IMR-90 (cell line): ENCODE measurements around the gene TAL1. TPM values are rescaled to one million over a fixed set of nuclear protein-coding genes. Genes with fewer than 3 reads are reported as not detected.

ENCODE experiments used
- ATAC-seq: fragments of 200-7000 bp; cut with Tn5 transposase; 2 replicates; pipeline ENCODE4 v1.9.1; 2020; ENCODE audit warnings: low read depth, mild to moderate bottlenecking, moderate library complexity
- BruUV-seq: library from RNA; stranded (reverse); fragments of 400-500 nt; replicated peaks from 2 replicates; lab custom pipeline; 2021; lab: Mats Ljungman, UMichigan
- CTCF ChIA-PET: fragments of 300-600 bp; formaldehyde crosslinking; extraction: SDS; loops from one replicate; lab custom pipeline; 2021; ENCODE audit warnings: antibody characterized with exemption; lab: Yijun Ruan, JAX
- POLR2A ChIA-PET: fragments of 300-600 bp; sonication (Branson Sonifier 250); formaldehyde crosslinking; loops from one replicate; lab custom pipeline; 2022; ENCODE audit warnings: antibody characterized with exemption; ENCODE audit not compliant: unreplicated experiment; lab: Charles Lee
- DNase-seq: peaks from one replicate; pipeline ENCODE4 v3.0.0; 2013
- H2AFZ ChIP-seq: replicated peaks from 2 replicates; pipeline ENCODE3; 2013; ENCODE audit warnings: low read length, mild to moderate bottlenecking; ENCODE audit not compliant: poor library complexity
- H2AK5ac ChIP-seq: 2 replicates; pipeline ENCODE4 v1.6.1; 2013; ENCODE audit warnings: low read depth, low read length, inconsistent platforms
- H2AK9ac ChIP-seq: replicated peaks from 2 replicates; pipeline ENCODE3; 2013; ENCODE audit warnings: mild to moderate bottlenecking, low read depth, low read length, moderate library complexity; ENCODE audit not compliant: poor library complexity
- H2BK120ac ChIP-seq: 2 replicates; pipeline ENCODE4 v1.6.1; 2013; ENCODE audit warnings: low read depth, low read length, inconsistent platforms
- H2BK15ac ChIP-seq: 3 replicates; pipeline ENCODE4 v1.6.1; 2013; ENCODE audit warnings: low read depth, low read length, inconsistent platforms
- H2BK20ac ChIP-seq: 2 replicates; pipeline ENCODE4 v1.6.1; 2013; ENCODE audit warnings: low read depth, mild to moderate bottlenecking, inconsistent platforms, low read length, moderate library complexity
- H2BK5ac ChIP-seq: 2 replicates; pipeline ENCODE4 v1.6.1; 2013; ENCODE audit warnings: mild to moderate bottlenecking, low read depth, low read length, inconsistent platforms; ENCODE audit not compliant: poor library complexity, severe bottlenecking
- H3K14ac ChIP-seq: replicated peaks from 2 replicates; pipeline ENCODE4 v1.6.1; 2013; ENCODE audit warnings: low read depth, low read length, inconsistent platforms
- H3K18ac ChIP-seq: 2 replicates; pipeline ENCODE4 v1.6.1; 2013; ENCODE audit warnings: low read depth, low read length, control low read depth
- H3K23ac ChIP-seq: 2 replicates; pipeline ENCODE4 v1.6.1; 2013; ENCODE audit warnings: low read depth, low read length, inconsistent platforms
- H3K27ac ChIP-seq: 2 replicates; pipeline ENCODE4 v1.5.1; 2013; ENCODE audit warnings: mild to moderate bottlenecking, control low read depth, low read length; ENCODE audit not compliant: insufficient read depth
- H3K27me3 ChIP-seq: 2 replicates; pipeline ENCODE4 v1.6.1; 2013; ENCODE audit warnings: low read length; ENCODE audit not compliant: control insufficient read depth, insufficient read depth
- H3K36me3 ChIP-seq: 2 replicates; pipeline ENCODE4 v1.6.1; 2013; ENCODE audit warnings: low read length, mixed read lengths; ENCODE audit not compliant: control insufficient read depth, insufficient read depth
- H3K4ac ChIP-seq: 2 replicates; pipeline ENCODE4 v1.6.1; 2013; ENCODE audit warnings: low read depth, low read length, inconsistent platforms
- H3K4me1 ChIP-seq: 2 replicates; pipeline ENCODE4 v1.6.1; 2013; ENCODE audit warnings: low read length, mixed read lengths; ENCODE audit not compliant: control insufficient read depth, insufficient read depth
- H3K4me2 ChIP-seq: 2 replicates; pipeline ENCODE4 v1.6.1; 2013; ENCODE audit warnings: low read depth, mild to moderate bottlenecking, control low read depth, low read length, moderate library complexity
- H3K4me3 ChIP-seq: 2 replicates; pipeline ENCODE4 v1.5.1; 2013; ENCODE audit warnings: low read depth, mild to moderate bottlenecking, control low read depth, low read length, moderate library complexity; ENCODE audit not compliant: insufficient read depth
- H3K56ac ChIP-seq: 2 replicates; pipeline ENCODE4 v1.6.1; 2013; ENCODE audit warnings: low read length, inconsistent platforms; ENCODE audit not compliant: insufficient read depth; ENCODE audit errors: extremely low read depth
- H3K79me1 ChIP-seq, 2 experiments: 2 replicates each; pipeline ENCODE4 v1.6.1; 2013; ENCODE audit warnings: low read length in 2 of 2, inconsistent platforms in 1 of 2, low read depth in 1 of 2
- H3K9ac ChIP-seq: 2 replicates; pipeline ENCODE4 v1.6.1; 2013; ENCODE audit warnings: low read depth, low read length, control low read depth
- H3K9me1 ChIP-seq: 2 replicates; pipeline ENCODE4 v1.6.1; 2013; ENCODE audit warnings: low read length, inconsistent platforms; ENCODE audit not compliant: insufficient read depth
- H3K9me3 ChIP-seq: 2 replicates; pipeline ENCODE4 v1.6.1; 2013; ENCODE audit warnings: low read length; ENCODE audit not compliant: control insufficient read depth, insufficient read depth
- H4K20me1 ChIP-seq: 2 replicates; pipeline ENCODE4 v1.6.1; 2013; ENCODE audit warnings: low read length, inconsistent platforms; ENCODE audit not compliant: insufficient read depth
- H4K5ac ChIP-seq: 2 replicates; pipeline ENCODE4 v1.6.1; 2013; ENCODE audit warnings: mild to moderate bottlenecking, low read depth, low read length, control low read depth
- H4K8ac ChIP-seq, 2 experiments: 2 replicates each; pipeline ENCODE4 v1.6.1; 2013; ENCODE audit warnings: low read depth in 2 of 2, low read length in 2 of 2, control low read depth in 1 of 2, inconsistent platforms in 1 of 2
- H4K91ac ChIP-seq: 2 replicates; pipeline ENCODE4 v1.6.1; 2013; ENCODE audit warnings: low read depth, low read length, inconsistent platforms; ENCODE audit not compliant: insufficient read depth
- CEBPB ChIP-seq: IDR thresholded peaks from 2 replicates; pipeline ENCODE4 v1.6.1; 2012; ENCODE audit warnings: low read depth, low read length, improper control_type of control experiment
- FOS ChIP-seq: fragments of 150-350 bp; IDR thresholded peaks from 2 replicates; pipeline ENCODE4 v1.6.1; 2016; ENCODE audit warnings: low read depth, low read length
- MAFK ChIP-seq: IDR thresholded peaks from 2 replicates; pipeline ENCODE4 v1.6.1; 2012; ENCODE audit warnings: low read depth, low read length, improper control_type of control experiment
- MXI1 ChIP-seq: IDR thresholded peaks from 2 replicates; pipeline ENCODE4 v1.6.1; 2012; ENCODE audit warnings: low read depth, mild to moderate bottlenecking, low read length, moderate library complexity, borderline replicate concordance
- NFE2L2 ChIP-seq: fragments of 150-350 bp; IDR thresholded peaks from 2 replicates; pipeline ENCODE4 v1.6.1; 2016; ENCODE audit warnings: low read depth, mild to moderate bottlenecking, low read length
- RFX5 ChIP-seq: IDR thresholded peaks from 2 replicates; pipeline ENCODE4 v1.8.0; 2012; ENCODE audit warnings: low read depth, mild to moderate bottlenecking, low read length, moderate library complexity
- SMC3 ChIP-seq: fragments of 150-350 bp; IDR thresholded peaks from 2 replicates; pipeline ENCODE4 v1.6.1; 2016; ENCODE audit warnings: low read depth, mild to moderate bottlenecking, antibody characterized with exemption, low read length, moderate library complexity
- WGBS, 2 experiments: methylation state at CpG; one replicate each; pipeline versions ENCODE4 v1.1.5 to v1.1.7; 2013; ENCODE audit warnings: missing lambda C conversion rate in 2 of 2; ENCODE audit not compliant: insufficient read length in 1 of 2; ENCODE audit errors: extremely low coverage in 2 of 2; 5-methylcytosine and 5-hydroxymethylcytosine counted together
- dilution Hi-C: fragments of 300-500 bp; cut with HindIII; formaldehyde crosslinking; loops from one replicate; pipeline ENCODE4 v1.14.3; 2018; ENCODE audit warnings: low sequenced_read_pairs; ENCODE audit not compliant: unreplicated experiment
- in situ Hi-C: fragments of 300-500 bp; cut with MboI; formaldehyde crosslinking; loops from 3 replicates; pipeline ENCODE4 v1.14.3; 2019; ENCODE audit warnings: low sequenced_read_pairs, inconsistent platforms, mixed read lengths
- intact Hi-C: fragments of 100-400 bp; cut with micrococcal nuclease; formaldehyde crosslinking; loops from 2 replicates; pipeline ENCODE4 v1.10.0; 2022
- polyA plus RNA-seq, 3 experiments: library from polyadenylated mRNA; depleted of rRNA; stranded (reverse); fragments of >200 nt; gene quantifications; 2 replicates each; pipeline ENCODE4 v1.2.3, GENCODE V29; 2012; ENCODE audit warnings: low replicate concordance in 1 of 3
- total RNA-seq: library from RNA; depleted of rRNA; stranded (reverse); fragments of >200 nt; gene quantifications from 2 replicates; pipeline ENCODE4 v1.2.3, GENCODE V29; 2012
- TF ChIP-seq, protein P1 (sequence below): fragments of 150-350 bp; IDR thresholded peaks from 2 replicates; pipeline ENCODE4 v1.6.1; 2017; ENCODE audit warnings: mild to moderate bottlenecking, antibody characterized with exemption, low read length, low read depth
- TF ChIP-seq, protein P2 (sequence below): fragments of 150-350 bp; IDR thresholded peaks from 2 replicates; pipeline ENCODE4 v1.6.1; 2016; ENCODE audit warnings: low read depth, mild to moderate bottlenecking, low read length, moderate library complexity, borderline replicate concordance
- TF ChIP-seq, protein P3 (sequence below): conservative IDR thresholded peaks from 2 replicates; pipeline ENCODE4 v1.5.1; 2012; ENCODE audit warnings: mild to moderate bottlenecking, low read depth, low read length, improper control_type of control experiment

TAL1 gene
- total and polyA plus RNA-seq, 2 of the 4 experiments (the other 2 are of a cell fraction), result not detected

DNA sequence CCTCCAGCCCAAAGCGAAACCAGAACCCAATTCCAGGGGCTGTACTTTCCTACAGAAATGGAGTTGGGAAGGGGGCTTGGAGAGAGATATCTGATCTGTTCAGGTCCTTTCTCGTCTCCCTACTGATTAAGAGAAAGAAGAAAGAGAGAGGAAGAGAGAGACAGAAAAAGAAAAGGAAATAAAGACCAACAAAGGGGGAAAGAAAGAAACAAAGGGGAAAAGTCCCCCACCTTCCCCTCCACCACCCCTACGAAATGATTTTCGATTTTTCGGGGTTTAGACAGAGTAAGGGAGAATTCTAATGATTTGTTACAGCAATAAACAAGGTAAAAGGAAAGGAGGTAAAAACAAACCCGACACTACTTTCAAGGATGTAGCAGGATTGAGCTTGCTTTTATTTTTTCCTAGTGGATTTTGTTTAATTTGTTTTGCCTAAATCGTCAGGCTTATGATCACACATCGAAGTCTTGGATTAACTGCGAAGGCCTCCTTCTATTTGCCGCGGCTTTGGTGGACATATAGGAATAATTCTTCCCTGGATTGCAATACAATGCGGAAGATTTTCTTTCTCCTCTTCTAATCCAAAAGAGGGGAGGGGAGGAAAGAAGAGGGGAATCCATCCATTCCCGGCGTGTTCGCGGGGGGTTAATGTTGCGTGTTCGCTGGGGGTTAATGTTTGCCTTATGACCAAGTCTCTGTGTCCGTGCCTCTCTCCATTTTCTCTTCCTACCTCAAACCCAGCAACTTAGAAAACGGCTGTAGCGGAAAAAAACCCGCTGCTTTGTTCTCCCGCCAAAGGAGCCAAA lies 1.9 kb downstream of the TAL1 start:
- no peak overlapping the region for H3K9ac ChIP-seq
- no CpG with 5 or more reads among the region's 23 CpGs for WGBS, 2 experiments
- no peak overlapping the region for H2BK5ac ChIP-seq
- H4K5ac ChIP-seq, result no peak overlapping the region
- H3K18ac ChIP-seq, result no peak overlapping the region
- H3K27ac ChIP-seq, result no peak overlapping the region
- peaks cover 11% of the 10 kb centered on the region; the same call in 1 of the 2 replicates for H4K20me1 ChIP-seq
- no peak overlapping the region for H3K56ac ChIP-seq
- no peak overlapping the region for H3K4me3 ChIP-seq
- ChIA-PET CTCF (interaction anchor here (0.6 kb wide), 1 partner anchor 51 kb away, joined by 3 read pairs; no protein-coding TSS in a partner anchor), POLR2A (no interaction called here)
- no peaks in the 10 kb centered on the region; the same call in 1 of the 2 replicates for H3K9me1 ChIP-seq
- no peak overlapping the region for H3K4ac ChIP-seq
- no peak overlapping the region for H3K14ac ChIP-seq
- no peak overlapping the region for H4K91ac ChIP-seq
- peaks cover 97% of the 10 kb centered on the region for H3K27me3 ChIP-seq
- H3K36me3 ChIP-seq, result no peaks in the 10 kb centered on the region
- no peak overlapping the region for H2BK120ac ChIP-seq
- no peak overlapping the region; the same call in 2 of the 3 replicates for H2BK15ac ChIP-seq
- BruUV-seq, result no TSS peak
- no peak overlapping the region for H3K4me2 ChIP-seq
- in situ Hi-C loops (no loop called here), dilution Hi-C loops (no loop called here), intact Hi-C loops (no loop called here)
- H3K9me3 ChIP-seq, result peaks cover 14% of the 10 kb centered on the region
- H3K4me1 ChIP-seq, result peaks cover 3% of the 10 kb centered on the region; the same call in 1 of the 2 replicates
- H2AK5ac ChIP-seq, result no peak overlapping the region
- H4K8ac ChIP-seq, result no peak overlapping the region
- ATAC-seq, result no peak
- H3K23ac ChIP-seq, result no peak overlapping the region
- DNase-seq, result no peak
- TF ChIP-seq, protein P1, sequence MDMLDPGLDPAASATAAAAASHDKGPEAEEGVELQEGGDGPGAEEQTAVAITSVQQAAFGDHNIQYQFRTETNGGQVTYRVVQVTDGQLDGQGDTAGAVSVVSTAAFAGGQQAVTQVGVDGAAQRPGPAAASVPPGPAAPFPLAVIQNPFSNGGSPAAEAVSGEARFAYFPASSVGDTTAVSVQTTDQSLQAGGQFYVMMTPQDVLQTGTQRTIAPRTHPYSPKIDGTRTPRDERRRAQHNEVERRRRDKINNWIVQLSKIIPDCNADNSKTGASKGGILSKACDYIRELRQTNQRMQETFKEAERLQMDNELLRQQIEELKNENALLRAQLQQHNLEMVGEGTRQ, result no peak
- TF ChIP-seq FOS (no peak), RFX5 (no peak), MXI1 (no peak), CEBPB (no peak), SMC3 (no peak), MAFK (no peak), NFE2L2 (no peak)
- TF ChIP-seq, protein P2, sequence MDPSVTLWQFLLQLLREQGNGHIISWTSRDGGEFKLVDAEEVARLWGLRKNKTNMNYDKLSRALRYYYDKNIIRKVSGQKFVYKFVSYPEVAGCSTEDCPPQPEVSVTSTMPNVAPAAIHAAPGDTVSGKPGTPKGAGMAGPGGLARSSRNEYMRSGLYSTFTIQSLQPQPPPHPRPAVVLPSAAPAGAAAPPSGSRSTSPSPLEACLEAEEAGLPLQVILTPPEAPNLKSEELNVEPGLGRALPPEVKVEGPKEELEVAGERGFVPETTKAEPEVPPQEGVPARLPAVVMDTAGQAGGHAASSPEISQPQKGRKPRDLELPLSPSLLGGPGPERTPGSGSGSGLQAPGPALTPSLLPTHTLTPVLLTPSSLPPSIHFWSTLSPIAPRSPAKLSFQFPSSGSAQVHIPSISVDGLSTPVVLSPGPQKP, result no peak
- TF ChIP-seq, protein P3, sequence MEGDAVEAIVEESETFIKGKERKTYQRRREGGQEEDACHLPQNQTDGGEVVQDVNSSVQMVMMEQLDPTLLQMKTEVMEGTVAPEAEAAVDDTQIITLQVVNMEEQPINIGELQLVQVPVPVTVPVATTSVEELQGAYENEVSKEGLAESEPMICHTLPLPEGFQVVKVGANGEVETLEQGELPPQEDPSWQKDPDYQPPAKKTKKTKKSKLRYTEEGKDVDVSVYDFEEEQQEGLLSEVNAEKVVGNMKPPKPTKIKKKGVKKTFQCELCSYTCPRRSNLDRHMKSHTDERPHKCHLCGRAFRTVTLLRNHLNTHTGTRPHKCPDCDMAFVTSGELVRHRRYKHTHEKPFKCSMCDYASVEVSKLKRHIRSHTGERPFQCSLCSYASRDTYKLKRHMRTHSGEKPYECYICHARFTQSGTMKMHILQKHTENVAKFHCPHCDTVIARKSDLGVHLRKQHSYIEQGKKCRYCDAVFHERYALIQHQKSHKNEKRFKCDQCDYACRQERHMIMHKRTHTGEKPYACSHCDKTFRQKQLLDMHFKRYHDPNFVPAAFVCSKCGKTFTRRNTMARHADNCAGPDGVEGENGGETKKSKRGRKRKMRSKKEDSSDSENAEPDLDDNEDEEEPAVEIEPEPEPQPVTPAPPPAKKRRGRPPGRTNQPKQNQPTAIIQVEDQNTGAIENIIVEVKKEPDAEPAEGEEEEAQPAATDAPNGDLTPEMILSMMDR, result no peak
- H2BK20ac ChIP-seq, result no peak overlapping the region
- H2AFZ ChIP-seq, result no peak overlapping the region
- H3K79me1 ChIP-seq, result no peaks in the 10 kb centered on the region
- H2AK9ac ChIP-seq, result no peak overlapping the region
